Erythroblast (primary cell): ENCODE data around the gene MAP3K21.
A peak's percentile ranks its signal among the peaks of the same experiment; 100 is the strongest.

Experiments
- DNase-seq, 2 experiments: peaks; one replicate each; lab custom pipeline; 2025; lab: John Stamatoyannopoulos, UW
- GATA1 ChIP-seq: IDR thresholded peaks from 2 replicates; pipeline ENCODE4 v1.6.1; 2011; ENCODE audit warnings: low read depth, mild to moderate bottlenecking, control low read depth, low read length, moderate library complexity
- POLR2A ChIP-seq: IDR thresholded peaks from 2 replicates; pipeline ENCODE4 v1.6.1; 2011; ENCODE audit warnings: mild to moderate bottlenecking, low read length

Gene MAP3K21

GRCh38 chr1:233359431-233359830 lies 31.9 kb downstream of the MAP3K21 start:
- DNase-seq = no peak
- TF ChIP-seq GATA1 = no peak
- no peak for TF ChIP-seq POLR2A

- DNase-seq = no peak
- TF ChIP-seq GATA1 = no peak
- no peak for TF ChIP-seq POLR2A
These were observed 32.4 kb downstream of the MAP3K21 start for GRCh38 chr1:233359905-233360304.

GRCh38 chr1:233360525-233361102 lies 33.1 kb downstream of the MAP3K21 start:
- DNase-seq = no peak
- no peak for TF ChIP-seq POLR2A
- no peak for TF ChIP-seq GATA1

GRCh38 chr1:233361876-233362275 lies 34.4 kb downstream of the MAP3K21 start:
- no peak for TF ChIP-seq GATA1
- no peak for TF ChIP-seq POLR2A
- no peak for DNase-seq

- TF ChIP-seq GATA1 = no peak
- TF ChIP-seq POLR2A = no peak
These were observed 35.2 kb downstream of the MAP3K21 start for GRCh38 chr1:233362743-233363142.

GRCh38 chr1:233364026-233364425 lies 36.5 kb downstream of the MAP3K21 start:
- no peak for TF ChIP-seq GATA1
- no peak for TF ChIP-seq POLR2A
- no peak for DNase-seq

More at GRCh38 chr1:233362743-233363142, 35.2 kb downstream of the MAP3K21 start:
- no peak for DNase-seq

GRCh38 chr1:233364695-233365539 lies 37.4 kb downstream of the MAP3K21 start:
- DNase-seq = peak in 1 of 2 experiments; percentile 19
- no peak for TF ChIP-seq POLR2A
- no peak for TF ChIP-seq GATA1

- no peak for DNase-seq
- no peak for TF ChIP-seq GATA1
- TF ChIP-seq POLR2A = no peak
These were observed 39.1 kb downstream of the MAP3K21 start for GRCh38 chr1:233366575-233366974.

- TF ChIP-seq POLR2A (no peak), GATA1 (no peak)
- DNase-seq = no peak
These were observed 39.7 kb downstream of the MAP3K21 start for GRCh38 chr1:233367057-233367803.

- no peak for TF ChIP-seq POLR2A
- no peak for TF ChIP-seq GATA1
- no peak for DNase-seq
These were observed 40.7 kb downstream of the MAP3K21 start for GRCh38 chr1:233368106-233368788.

GRCh38 chr1:233368789-233369130 lies 41.2 kb downstream of the MAP3K21 start:
- no peak for TF ChIP-seq GATA1
- TF ChIP-seq POLR2A = no peak
- no peak for DNase-seq

GRCh38 chr1:233372218-233373120 lies 44.9 kb downstream of the MAP3K21 start:
- no peak for DNase-seq
- TF ChIP-seq GATA1 = no peak

GRCh38 chr1:233373226-233373625 lies 45.7 kb downstream of the MAP3K21 start:
- no peak for DNase-seq
- no peak for TF ChIP-seq GATA1
- TF ChIP-seq POLR2A = no peak
